CD4-positive, alpha-beta T cell treated with Interleukin-15 for 1 hour (primary cell): Measurements from ENCODE around the gene ROCK1.

ENCODE experiments used
- DNase-seq: peaks from one replicate; pipeline ENCODE4 v3.0.0-alpha.2; 2020

The ROCK1 gene

DNA sequence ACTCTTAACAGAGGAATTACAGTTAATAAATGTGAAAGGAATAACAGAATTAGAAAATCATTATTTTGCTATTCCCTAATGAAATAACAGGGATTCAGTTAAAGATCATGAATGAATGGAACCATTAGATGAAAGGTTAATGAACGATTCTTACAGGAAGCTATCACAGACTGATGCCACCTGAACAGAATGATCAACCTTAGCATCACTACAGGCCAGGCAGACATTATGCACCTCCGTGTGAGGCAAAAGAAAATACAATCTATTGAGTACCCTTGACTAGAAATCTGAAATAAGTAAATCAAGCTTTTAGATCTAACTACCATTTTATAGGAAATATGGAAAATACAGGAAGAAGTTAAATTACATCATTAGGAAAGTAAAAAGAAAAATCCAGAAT lies 10.4 kb downstream of the ROCK1 start:
- no peak for DNase-seq

DNA sequence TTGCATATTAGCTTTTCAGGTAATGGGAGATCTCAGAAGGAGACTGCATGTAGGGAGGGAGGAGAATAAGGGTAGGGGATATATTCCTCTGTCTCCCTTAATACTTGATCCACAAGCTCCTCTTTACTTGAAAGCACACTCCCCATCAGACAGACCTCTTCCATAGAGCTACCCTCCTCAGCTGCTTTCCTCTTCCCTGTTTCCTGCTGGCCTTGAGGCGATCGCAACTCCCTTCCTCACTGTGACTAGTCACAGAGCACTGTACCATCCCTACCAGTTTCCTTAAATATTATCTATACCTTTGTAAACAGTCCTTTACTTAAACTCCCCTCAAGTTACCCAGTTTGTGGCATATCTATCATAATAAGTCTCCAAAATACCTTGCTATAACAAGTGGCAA lies 10.9 kb downstream of the ROCK1 start:
- no peak for DNase-seq

DNA sequence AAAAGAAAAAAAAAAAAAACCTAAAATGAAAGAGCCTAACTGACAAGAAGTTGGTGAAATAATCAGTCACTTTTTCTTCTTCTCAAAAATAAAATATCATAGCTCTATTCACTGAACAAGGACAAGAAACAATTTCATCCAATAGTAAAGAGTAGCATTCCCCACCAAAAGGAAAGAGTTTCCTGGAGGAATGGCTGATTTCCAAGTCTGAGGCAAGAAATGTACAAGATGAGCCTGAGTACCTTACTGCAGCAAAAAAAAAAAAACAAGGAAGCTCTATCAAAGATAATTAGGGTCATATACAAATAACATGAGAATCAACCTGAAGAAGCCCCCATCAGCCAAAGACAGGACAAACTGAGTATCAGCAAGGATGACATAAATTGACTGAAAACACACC lies 11.5 kb downstream of the ROCK1 start:
- no peak for DNase-seq

DNA sequence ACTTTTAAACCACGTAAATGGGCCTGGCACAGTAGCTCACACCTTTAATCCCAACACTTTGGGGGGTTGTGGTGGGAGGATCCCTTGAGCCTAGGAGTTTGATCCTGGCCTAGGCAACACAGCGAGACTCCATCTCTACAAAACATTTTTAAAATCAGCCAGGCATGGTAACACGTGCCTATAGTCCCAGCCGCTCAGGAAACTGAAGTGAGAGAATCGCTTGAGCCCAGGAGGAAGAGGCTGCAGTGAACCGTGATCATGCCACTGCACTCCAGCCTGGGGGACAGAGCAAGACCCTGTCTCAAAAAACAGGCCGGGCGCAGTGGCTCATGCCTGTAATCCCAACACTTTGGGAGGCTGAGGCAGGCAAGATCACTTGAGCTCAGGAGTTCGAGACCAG lies 12.2 kb downstream of the ROCK1 start:
- no peak for DNase-seq

DNA sequence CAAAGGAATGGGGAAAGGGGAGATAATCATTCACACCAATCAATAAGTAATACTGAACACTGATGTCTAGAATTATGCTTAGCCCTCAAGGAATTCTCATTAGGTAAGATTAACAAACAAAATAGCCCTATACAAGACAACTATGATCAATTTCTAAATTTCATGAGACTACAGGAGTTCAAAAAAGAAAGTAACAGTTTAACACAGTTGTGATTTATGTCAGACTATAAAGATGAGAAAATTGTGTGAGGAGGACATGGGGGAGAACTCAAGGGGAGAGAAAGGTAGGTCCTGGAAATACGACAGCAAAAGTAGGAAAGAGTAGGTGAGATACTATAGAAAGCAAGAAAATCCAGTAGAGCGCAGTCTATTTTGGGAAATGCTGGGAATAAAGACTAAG lies 14.9 kb downstream of the ROCK1 start:
- DNase-seq = no peak

DNA sequence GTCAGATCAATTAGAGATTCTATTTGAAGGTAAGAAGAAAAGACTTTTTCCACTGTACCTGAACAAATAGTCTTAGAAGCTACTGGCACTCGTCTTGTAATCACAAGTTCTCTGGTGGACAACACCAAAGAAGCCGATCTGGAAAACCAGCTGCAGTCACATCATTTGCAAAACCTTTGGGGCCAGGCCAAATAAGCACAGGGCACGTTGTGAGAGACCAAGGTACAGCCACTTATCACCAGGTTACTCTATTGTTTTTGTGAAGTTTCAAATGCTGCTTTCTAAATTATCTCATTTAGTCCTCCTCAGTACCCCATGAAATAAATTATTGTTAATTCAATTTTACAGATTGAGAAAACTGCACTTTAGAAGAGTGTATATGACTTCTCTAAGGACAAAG lies 18.5 kb downstream of the ROCK1 start:
- DNase-seq = no peak

DNA sequence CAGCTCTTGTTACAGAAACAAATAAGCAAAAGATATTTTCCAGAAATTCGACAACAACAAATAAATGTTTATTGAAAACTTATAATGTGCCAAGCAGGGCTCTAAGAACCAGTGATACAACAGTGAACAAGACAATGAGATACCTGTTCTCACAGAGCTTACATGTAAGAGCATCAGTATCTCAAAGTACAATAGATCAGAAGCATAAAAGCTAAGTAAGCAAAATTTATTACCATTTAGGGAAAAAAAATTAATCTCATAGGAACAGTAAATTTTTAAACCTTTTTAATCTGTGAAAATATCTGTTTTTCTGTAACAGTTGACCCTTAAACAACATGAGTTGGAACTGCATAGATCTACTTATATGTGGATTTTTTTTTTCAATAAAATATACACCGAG lies 20.9 kb downstream of the ROCK1 start:
- no peak for DNase-seq

DNA sequence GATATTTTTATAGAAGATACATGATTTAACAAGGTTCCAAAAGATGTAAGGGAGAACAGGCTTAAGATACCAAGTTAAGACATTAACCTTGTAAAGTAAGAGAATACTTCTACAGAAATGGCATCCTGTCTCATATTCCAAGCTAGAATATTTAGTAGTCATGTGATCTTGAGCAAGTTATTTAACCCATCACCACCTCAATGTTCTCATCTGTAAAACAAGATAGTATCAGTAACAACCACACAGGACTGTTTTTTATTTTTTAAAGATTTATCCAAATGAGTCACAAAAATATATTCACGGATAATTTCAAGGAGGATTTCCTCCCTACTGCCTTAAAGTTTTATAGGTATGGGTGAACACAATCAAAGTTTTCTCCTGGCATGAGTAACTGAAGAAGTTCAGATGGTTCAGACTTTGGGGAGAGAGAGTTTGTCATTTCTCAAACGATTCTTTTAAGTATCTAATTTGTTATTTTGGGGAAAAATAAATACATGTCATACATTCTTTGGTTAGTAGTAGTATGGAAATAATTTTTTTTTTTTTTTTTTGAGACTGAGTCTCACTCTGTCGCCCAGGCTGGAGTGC lies 25.9 kb downstream of the ROCK1 start:
- no peak for DNase-seq

DNA sequence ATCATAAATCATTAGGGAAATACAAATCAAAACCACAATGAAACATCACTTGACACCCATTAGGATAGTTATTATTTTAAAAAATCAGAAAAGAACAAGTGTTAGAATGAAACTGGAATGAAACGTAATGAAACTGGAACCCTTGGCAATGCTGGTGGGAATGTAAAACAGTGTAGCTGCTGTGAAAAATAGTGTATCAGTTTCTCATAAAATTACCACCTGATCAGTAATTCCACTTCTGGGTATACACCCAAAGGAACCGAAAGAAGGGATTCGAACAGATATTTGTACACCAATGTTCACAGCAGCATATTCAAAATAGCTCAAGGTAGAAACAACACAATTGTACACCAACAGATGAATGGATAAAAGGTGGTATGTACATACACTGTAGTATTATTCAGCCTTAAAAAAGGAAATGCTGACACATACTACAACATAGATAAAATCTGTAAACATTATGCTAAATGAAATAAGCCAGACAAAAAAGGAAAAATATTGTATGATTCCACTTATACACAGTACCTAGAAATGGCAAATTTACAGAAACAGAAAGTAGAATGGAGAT lies 27.0 kb downstream of the ROCK1 start:
- no peak for DNase-seq

DNA sequence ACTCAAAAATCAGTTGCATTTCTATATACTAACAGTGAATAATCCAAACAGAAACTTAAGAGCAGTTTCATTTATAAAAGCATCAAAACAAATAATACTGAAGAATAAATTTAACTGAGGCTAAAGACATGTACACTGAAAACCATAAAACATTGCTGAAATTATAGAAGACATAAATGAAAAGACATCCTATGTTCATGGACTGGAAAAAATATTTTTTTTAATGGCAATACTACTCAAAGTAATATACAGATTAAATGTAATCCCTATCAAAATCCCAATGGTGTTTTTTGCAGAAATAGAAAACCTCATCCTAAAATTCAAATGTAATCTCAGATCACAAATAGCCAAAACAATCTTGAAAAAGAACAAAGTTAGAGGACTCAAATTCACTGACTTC lies 28.6 kb downstream of the ROCK1 start:
- no peak for DNase-seq

DNA sequence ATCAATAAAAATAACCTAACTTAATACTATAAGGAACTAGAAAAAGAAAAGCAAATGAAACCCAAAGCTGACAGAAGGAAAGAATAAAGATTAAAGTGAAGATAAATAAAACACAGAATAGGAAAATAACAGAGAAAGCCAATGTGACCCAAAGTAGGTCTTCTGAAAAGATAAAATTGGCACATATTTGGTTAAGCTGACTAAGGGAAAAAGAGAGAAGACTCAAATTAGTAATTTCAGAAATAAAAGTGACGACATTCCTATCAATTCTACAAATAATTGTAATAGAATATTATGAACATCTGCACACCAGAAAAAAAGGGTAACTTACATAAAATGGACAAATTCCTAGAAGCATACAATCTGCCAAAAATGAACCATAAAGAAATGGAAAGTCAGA lies 30.2 kb downstream of the ROCK1 start:
- no peak for DNase-seq

DNA sequence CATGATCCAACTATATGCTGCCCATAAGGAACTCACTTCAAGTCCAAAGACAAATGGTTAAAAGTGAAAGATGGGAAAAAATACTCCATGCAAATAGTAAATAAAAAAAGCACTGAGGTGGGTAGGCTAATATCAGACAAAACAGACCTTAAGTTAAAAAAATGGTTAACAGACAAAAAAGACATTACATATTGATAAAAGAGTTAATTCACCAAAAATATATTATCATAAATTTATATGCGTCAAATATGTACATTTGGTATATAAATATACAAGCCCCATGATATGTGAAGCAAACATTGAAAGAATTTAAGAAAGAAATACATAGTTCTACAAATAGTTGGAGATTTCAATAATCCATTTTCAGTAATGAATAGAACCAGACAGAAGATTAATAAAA lies 31.0 kb downstream of the ROCK1 start:
- no peak for DNase-seq

DNA sequence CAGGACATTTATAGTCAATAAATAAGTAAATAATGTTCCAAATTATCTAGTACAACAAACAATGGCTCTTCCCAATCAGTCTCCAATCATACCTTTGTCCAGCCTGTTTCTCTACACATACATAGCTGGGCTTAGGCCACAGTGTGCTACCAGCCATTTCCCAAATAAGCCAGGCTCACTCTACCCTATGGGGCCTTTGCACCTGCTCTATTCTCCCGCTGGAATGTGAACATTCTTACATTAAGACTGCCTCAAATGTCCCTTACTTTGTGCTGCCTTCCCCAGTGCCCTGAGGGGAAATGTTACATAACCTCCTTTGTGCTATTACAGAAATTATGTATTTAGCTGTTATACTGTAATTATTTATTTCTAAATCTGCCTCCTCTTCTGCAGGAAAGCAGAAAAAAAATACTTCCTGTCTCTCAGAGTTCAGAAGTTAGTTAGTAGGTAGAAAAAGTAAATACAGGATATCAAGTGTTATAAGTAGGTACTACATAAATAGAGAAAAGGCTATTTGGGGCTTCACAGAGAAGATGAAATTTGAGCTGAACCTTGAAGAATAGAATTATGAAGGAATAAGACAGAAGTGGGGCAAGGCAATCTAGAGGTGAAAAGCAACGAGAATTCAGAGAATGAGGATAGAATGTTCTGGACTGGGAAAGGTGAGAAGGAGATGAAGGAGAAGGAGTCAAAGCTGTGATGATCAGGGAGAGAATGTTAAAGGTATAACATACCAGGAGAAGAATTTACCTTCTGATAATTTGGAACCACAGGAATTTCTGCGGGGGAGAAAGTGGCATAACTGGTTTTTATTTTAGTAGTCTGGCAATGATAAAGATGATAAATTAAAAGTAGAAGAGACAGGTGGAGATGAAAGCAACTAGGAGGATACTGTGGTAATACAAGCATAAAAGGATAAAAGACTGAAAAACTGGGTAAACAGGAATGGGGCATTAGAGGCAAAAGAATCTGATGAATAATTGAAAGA lies 37.0 kb downstream of the ROCK1 start:
- DNase-seq = no peak

DNA sequence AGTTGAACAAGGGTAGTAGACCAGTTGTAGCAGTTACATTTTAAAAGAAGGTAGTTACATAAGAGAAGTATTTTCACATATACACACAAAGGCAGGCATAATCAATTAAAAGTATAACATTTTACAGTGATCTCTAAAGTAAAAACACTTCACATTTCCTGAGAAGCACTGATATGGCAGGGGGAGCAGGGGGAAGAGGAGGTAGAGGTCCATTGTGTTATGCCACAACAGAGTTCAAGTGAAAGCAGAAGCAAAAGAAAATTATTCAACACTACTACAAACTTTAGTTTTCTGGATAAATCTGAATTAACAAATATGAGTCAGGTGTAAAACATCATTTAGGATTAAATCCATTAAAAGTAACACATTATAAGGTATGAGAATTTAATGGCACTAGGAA lies 38.4 kb downstream of the ROCK1 start:
- no peak for DNase-seq

DNA sequence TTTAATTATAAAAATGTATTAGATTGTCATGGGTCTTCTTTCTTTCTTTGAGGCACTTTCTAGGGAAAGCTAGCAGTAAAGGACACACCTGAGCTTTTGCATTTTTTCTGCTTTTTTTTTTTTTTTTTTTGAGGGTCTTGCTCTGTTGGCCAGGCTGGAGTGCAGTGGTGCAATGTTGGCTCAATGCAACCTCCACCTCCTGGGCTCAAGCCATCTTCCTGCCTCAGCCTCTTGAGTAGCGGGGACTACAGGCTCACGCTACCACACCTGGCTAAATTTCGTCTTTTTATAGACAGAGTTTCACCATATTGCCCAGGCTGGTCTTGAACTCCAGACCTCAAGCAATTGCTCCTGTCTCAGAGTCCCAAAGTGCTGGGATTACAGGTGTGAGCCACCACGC lies 40.5 kb downstream of the ROCK1 start:
- no peak for DNase-seq

DNA sequence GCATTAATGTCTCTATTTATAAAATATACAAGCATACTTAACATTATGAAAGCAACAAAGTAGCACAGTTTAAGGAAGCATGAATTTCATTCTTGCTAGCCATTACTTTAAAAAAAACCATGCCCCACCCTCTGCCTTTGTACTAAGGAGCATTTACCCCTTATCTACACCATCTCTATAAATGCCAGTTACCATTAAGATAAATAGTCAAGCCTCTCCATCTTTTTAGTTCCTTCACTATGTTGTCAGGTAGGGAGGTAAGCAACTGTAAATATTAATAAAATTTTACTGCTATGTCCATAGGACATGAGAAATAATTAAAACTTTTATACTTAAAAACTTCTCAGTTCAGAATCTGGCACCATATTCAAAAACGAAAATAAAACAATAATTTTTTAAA lies 42.1 kb downstream of the ROCK1 start:
- DNase-seq = no peak

DNA sequence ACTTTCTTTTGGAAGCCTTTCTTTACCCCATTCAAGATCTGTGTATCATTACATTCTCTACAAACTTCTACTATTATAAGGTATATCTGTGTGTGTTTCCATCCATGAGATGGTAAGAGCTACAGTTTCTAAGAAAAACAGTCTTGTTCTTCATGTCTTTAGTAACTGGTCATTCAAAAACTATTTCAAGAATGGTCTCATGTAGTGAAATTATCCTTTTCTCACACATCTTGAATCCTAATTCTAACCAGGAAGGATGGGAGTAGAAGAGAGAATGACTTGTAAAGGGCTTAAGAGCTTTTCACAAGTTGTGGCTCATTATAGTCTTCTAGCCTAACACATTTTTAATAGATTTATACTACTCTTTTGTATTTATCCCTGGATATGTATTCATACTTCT lies 47.3 kb downstream of the ROCK1 start:
- no peak for DNase-seq

DNA sequence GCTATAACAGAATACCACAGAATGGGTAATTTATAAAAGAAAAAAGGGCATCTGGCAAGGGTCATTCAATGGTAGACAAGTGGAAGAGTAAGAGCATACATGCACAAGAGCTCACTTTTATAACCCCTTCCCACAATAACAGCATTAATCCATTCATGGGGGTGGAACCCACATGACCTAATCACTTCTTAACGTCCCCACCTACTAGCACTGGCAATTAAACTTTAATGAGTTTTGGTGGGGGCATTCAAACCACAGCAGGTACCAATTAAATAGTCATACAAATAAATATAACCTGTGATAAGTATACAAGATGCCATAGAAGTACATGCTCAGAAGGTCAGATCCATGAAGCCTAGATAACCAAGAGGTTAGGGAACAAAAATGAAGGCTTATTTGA lies 48.6 kb downstream of the ROCK1 start:
- no peak for DNase-seq

DNA sequence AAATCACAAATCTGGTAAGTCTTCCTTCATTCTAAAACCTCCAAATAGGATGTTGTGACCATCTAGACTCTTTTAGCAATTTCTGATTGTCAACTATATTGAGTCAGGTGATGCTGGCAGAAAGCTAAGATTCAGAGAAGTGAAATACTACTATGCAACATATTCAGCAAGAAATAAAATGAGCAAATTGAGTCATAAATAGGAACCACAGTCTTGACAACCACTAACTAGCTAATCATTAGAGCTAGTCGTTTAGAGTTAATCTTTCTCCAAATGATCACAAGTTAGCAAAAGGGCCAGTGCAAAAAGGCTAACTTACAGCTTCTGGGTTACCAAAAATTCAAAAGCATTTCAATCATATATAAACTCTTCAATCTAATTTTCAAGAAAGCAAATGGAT lies 54.5 kb downstream of the ROCK1 start:
- DNase-seq = no peak

DNA sequence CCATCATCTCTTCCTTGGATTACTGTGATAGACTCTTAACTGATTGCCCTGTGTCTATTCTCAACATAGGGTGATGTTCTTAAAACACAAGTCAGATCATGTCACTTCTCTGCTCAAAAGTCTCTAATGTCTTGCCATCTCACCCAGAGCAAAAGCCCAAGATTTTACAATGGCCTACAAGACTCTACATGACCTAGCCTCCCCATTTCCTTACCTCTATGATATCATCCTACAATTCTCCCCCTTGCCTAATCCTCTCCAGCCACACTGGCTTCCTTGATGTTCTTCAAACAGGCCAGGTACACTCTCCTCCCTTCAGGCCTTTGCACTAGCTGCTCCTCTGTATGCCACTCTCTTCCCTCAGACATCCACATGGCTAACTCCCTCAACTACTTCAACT lies 55.1 kb downstream of the ROCK1 start:
- DNase-seq = no peak

DNA sequence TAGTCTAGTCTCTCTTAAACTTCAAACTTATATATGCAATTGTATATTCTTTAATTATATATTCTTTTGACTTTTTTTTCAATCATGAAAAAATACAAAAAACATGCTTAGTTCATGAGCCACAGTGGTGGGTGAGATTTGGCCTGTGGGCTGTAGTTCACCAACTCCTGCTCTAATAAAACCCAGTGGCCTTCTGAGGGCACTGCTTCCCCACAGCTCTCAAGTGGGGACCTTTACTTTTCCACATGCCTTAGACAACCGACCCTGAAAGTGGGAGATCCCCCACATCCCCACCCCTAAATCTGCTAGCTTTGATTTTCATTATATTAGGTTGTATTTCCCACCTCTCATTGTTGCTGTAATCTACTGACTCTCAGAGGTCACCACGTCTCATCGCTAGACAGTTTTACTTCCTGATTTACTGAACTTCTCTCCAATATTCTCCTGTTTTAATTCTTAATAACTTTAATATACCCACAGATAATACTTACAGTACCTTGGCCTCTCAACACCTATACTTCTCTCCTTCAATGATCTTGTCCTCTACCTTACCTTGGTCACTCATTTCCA lies 57.3 kb downstream of the ROCK1 start:
- DNase-seq = no peak

DNA sequence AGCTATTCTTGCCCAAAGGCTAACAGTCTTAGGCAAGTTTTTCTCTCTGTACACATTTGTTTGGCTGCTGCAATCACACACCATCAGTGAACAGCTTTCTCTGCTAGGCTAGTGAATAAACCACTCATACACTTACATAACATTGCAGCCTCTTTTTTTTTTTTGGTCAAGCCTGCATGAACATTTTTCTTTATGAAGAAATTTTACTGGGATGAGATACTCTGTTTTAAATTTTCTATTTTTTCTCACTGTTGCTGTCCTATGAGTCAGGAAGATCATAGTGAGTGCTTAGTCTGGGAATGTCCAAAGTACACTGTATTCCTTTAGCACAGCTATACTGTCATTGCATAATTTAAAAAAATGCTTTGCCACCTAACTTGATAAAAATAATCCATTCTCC lies 58.5 kb downstream of the ROCK1 start:
- no peak for DNase-seq

DNA sequence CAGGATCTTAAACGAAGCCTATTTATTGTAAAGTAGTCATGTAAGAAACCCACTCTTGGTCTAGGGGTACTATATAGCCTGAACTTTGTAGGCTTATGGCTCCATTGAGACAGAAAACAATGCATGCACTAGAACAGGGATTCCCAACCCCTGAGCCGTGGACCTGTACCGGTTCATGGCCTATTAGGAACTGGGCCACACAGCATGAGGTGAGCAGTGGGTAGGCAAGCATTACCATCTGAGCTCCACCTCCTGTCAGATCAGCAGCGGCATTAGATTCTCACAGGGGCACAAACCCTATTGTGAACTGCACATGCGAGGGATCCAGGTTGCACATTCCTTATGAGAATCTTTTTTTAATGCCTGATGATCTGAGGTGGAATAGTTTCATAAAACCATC lies 59.2 kb downstream of the ROCK1 start:
- DNase-seq = no peak

DNA sequence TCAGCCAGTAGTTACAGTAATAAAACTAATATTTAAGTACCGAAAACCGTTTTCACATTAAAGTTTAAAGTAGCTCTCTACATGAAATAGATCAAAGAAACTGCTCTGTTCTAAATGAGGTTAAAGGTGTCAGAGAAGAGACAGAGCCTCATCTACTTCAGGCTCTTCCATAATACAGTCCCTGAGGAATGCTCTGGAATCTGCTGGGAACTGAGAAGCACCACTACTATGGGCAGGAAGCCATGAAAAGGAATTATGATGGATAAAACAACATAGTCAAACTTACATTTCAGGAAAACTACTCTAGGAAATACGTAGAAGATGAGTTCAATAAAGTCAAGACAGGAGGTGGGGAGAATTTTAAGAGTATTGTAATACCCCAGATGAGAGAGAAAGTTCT lies 60.0 kb downstream of the ROCK1 start:
- no peak for DNase-seq
